ENCODE measurements around the gene TMEM135. TPM values are rescaled to one million over a fixed set of nuclear protein-coding genes. Genes with fewer than 3 reads are reported as not detected.

The TMEM135 gene
- total RNA-seq, 1 donor from 2014 or later = 24.7 TPM

DNA sequence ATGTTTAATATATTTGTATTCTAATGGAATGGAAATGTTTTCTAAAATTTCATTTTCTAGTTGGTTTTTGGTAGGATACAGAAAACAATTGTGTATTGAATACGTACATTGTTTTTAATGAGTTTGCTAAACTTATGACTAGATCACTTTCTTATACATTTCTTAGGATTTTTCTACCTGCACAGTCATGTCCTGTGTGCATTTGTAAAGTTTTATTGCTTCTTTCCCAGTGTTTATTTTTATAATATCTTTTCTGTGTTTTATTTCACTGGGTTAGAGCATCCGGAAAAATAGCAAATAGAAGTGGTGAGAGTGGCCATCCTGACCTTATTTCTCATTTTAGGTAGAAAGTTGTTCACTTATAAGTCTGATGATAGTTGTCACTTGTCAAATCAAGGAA lies 103.6 kb downstream of the TMEM135 start:
- Mint-ChIP-seq H3K36me3 (ENCODE audit: unreplicated experiment) (peaks cover 16% of the 10 kb centered on the region), H3K4me3 (ENCODE audit: unreplicated experiment) (no peak overlapping the region), H3K4me1 (ENCODE audit: unreplicated experiment) (peaks cover 19% of the 10 kb centered on the region), H3K9me3 (ENCODE audit: unreplicated experiment) (peaks cover 9% of the 10 kb centered on the region), H3K27me3 (ENCODE audit: unreplicated experiment) (no peaks in the 10 kb centered on the region), H3K27ac (ENCODE audit: unreplicated experiment) (no peak overlapping the region)
- DNase-seq (ENCODE audit: extremely low spot score, unreplicated experiment) = no peak
- TF ChIP-seq, protein P1, sequence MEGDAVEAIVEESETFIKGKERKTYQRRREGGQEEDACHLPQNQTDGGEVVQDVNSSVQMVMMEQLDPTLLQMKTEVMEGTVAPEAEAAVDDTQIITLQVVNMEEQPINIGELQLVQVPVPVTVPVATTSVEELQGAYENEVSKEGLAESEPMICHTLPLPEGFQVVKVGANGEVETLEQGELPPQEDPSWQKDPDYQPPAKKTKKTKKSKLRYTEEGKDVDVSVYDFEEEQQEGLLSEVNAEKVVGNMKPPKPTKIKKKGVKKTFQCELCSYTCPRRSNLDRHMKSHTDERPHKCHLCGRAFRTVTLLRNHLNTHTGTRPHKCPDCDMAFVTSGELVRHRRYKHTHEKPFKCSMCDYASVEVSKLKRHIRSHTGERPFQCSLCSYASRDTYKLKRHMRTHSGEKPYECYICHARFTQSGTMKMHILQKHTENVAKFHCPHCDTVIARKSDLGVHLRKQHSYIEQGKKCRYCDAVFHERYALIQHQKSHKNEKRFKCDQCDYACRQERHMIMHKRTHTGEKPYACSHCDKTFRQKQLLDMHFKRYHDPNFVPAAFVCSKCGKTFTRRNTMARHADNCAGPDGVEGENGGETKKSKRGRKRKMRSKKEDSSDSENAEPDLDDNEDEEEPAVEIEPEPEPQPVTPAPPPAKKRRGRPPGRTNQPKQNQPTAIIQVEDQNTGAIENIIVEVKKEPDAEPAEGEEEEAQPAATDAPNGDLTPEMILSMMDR (IDR thresholded peaks at IDR 0.05) = no peak

DNA sequence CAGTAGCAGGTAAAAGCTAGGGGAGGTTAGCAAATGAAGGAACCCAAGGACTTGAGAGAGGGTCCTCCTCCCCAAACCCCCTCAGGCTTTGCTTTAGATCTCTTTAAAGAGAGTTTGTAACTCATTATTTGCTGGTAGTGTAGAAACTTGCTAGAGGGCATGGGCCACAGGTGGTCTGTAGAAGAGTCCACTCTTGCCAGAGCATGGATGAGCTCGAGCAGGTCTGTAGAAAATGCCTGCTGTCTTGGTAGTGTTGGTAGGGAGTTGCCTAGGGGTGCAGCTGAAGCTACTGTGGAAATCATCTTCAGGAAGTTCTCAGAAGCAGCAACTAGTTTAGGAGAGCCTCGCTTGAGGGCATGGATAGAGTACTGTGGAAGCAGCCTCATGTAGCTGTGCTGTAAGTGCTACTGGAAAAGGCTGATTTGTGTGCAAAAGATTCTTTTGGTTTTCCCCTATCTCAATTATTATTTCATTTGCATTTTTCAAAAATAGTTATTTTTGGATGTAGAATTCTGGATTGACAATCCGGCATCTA lies 104.3 kb downstream of the TMEM135 start:
- Mint-ChIP-seq H3K27ac (ENCODE audit: unreplicated experiment) (no peak overlapping the region), H3K4me3 (ENCODE audit: unreplicated experiment) (no peak overlapping the region), H3K9me3 (ENCODE audit: unreplicated experiment) (peaks cover 9% of the 10 kb centered on the region), H3K36me3 (ENCODE audit: unreplicated experiment) (peaks cover 15% of the 10 kb centered on the region), H3K27me3 (ENCODE audit: unreplicated experiment) (no peaks in the 10 kb centered on the region), H3K4me1 (ENCODE audit: unreplicated experiment) (peaks cover 19% of the 10 kb centered on the region)
- TF ChIP-seq, protein P1 (IDR thresholded peaks at IDR 0.05) = no peak
- DNase-seq (ENCODE audit: extremely low spot score, unreplicated experiment) = no peak

DNA sequence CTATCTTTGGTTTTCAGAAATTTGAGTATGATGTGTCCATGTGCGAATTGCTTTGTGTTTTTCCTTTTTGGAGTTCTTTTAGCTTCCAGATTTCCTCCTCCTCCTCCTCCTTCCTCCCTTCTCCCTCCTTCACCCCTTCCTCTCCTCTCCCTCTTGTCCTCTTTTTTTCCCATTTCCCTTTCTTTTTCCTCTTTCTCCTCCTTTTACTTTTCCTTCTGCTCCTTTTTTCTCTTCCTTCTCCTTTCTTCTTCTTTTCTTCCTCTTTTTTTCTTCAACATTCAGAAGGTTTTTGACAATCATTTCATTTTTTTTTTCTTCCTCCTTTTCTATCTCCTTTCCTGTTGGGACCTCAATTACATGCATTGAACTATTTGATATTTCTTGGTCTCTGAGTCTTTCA lies 104.9 kb downstream of the TMEM135 start:
- H3K4me1 Mint-ChIP-seq (ENCODE audit: unreplicated experiment) = peaks cover 19% of the 10 kb centered on the region
- H3K36me3 Mint-ChIP-seq (ENCODE audit: unreplicated experiment) = peaks cover 13% of the 10 kb centered on the region
- DNase-seq (ENCODE audit: extremely low spot score, unreplicated experiment) = no peak
- no peak overlapping the region for H3K27ac Mint-ChIP-seq (ENCODE audit: unreplicated experiment)
- TF ChIP-seq, protein P1 (IDR thresholded peaks at IDR 0.05) = no peak
- H3K9me3 Mint-ChIP-seq (ENCODE audit: unreplicated experiment) = peaks cover 9% of the 10 kb centered on the region
- H3K4me3 Mint-ChIP-seq (ENCODE audit: unreplicated experiment) = no peak overlapping the region
- H3K27me3 Mint-ChIP-seq (ENCODE audit: unreplicated experiment) = no peaks in the 10 kb centered on the region

DNA sequence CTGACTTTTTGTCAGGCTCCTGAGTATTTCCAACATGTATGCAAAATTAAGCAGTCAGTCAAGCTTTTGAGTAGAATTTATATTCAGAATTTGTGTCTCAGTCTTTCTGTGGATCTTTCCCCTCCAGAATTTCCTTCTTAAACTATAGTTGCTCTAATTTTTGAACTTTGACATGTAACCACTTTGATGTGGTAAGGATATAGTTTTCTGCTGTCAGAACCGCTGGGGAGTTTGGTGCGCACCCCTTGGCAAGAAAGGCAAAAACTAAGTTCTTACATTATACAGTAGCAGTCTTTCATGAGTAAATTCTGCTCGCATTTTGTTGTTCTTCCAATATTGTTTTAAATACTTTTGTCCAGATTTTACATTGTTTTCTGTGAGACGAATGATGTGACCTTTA lies 105.9 kb downstream of the TMEM135 start:
- Mint-ChIP-seq H3K9me3 (ENCODE audit: unreplicated experiment) (peaks cover 9% of the 10 kb centered on the region), H3K27me3 (ENCODE audit: unreplicated experiment) (no peaks in the 10 kb centered on the region), H3K4me1 (ENCODE audit: unreplicated experiment) (peaks cover 25% of the 10 kb centered on the region), H3K27ac (ENCODE audit: unreplicated experiment) (no peak overlapping the region), H3K36me3 (ENCODE audit: unreplicated experiment) (peaks cover 13% of the 10 kb centered on the region), H3K4me3 (ENCODE audit: unreplicated experiment) (no peak overlapping the region)
- TF ChIP-seq, protein P1 (IDR thresholded peaks at IDR 0.05) = no peak
- no peak for DNase-seq (ENCODE audit: extremely low spot score, unreplicated experiment)

DNA sequence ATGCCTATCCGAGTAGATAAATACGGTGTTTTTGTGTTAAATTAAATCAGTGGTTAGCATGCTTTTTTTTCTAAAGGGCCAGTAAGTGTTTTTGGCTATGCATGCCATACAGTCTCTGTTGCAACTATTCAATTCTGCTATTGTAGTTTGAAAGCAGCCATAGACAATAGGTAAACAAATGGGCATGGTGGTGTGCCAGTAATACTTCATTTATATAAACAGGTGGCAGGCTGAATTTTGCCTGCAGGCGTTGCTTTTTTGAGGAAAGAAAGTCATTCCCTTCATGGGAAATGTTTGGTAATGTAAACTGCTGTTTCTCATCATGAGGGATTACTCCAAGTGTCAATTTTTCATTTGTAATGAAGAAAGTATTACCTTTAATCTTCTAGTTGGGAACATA lies 106.5 kb downstream of the TMEM135 start:
- Mint-ChIP-seq H3K4me3 (ENCODE audit: unreplicated experiment) (no peak overlapping the region), H3K36me3 (ENCODE audit: unreplicated experiment) (peaks cover 11% of the 10 kb centered on the region), H3K9me3 (ENCODE audit: unreplicated experiment) (peaks cover 9% of the 10 kb centered on the region), H3K27me3 (ENCODE audit: unreplicated experiment) (no peaks in the 10 kb centered on the region), H3K4me1 (ENCODE audit: unreplicated experiment) (peaks cover 27% of the 10 kb centered on the region), H3K27ac (ENCODE audit: unreplicated experiment) (no peak overlapping the region)
- TF ChIP-seq, protein P1 (IDR thresholded peaks at IDR 0.05) = no peak
- no peak for DNase-seq (ENCODE audit: extremely low spot score, unreplicated experiment)

Measured in osteocyte (in vitro differentiated cells).